NCI-H510A (cell line): ENCODE data around the gene PIEZO1.
A peak's percentile ranks its signal among the peaks of the same experiment; 100 is the strongest.

Source experiments
- DNase-seq: peaks from one replicate; lab custom pipeline; 2025; lab: John Stamatoyannopoulos, UW

Gene PIEZO1

DNA sequence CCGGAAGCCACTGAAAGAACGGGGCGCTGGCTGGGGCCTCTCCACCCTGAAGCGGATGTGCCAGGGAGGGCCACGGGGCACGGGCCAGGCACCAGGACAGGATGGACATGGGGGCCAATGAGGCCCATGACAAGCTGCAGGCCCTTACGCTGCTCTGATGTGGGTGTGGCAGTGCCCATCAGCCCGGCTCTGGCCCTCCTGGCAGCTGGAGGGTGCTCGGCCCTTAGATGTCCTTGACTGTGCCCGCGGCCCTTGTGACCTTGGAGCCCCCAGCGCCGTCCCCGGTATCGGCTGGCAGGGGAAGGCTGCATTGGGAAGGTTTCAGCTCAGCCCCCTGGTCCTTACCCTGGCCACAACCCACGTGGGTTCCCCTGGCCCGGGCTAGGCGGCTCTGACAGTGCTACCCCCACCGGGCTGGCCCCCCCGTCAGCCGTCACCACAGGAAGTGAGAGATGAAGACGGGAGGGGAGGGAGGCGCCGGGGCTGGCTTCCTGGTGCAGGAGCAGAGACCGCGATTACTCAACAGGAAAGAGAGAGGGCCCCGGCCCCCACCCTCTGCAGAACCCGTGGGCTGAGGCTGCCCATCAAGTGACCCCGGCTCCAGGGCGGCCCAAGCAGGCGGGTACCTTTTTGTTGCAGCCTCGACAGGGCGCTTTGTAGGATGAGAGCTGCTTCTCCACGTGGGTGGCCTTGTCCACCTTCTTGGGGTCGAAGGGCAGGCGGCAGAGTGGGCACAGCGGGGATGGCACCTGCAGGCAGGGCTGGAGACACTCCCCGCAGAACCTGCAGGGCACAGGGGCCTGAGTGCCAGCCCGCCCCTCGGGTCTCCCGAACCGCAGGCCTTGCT, 84.2 kb downstream of the PIEZO1 start:
- no peak for DNase-seq

DNA sequence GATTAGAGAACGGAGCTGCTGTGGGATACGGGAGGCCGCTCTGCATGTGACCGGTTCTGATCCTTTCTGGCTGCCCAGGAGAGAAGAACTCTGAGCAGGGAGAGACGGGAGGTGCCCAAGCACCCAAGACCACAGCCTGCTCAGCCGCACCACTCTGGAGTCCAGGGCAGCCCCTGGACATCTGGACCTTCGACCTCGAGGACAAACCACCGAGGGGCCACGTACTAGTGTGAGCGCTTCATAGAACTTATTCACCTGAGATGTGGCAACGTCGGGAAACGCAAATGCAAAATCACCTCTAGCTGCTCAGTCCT, 84.7 kb downstream of the PIEZO1 start:
- no peak for DNase-seq

GRCh38 chr16:88699180-88699579, 85.8 kb downstream of the PIEZO1 start:
- no peak for DNase-seq

GRCh38 chr16:88698646-88699045, 86.4 kb downstream of the PIEZO1 start:
- DNase-seq: no peak

- no peak for DNase-seq
Measured at GRCh38 chr16:88697831-88698615, 87.0 kb downstream of the PIEZO1 start.

GRCh38 chr16:88697116-88697830, 87.7 kb downstream of the PIEZO1 start:
- no peak for DNase-seq

GRCh38 chr16:88696441-88696840, 88.6 kb downstream of the PIEZO1 start:
- DNase-seq: no peak

- DNase-seq: no peak
Measured at GRCh38 chr16:88695753-88696152, 89.3 kb downstream of the PIEZO1 start.

GRCh38 chr16:88695218-88695617, 89.8 kb downstream of the PIEZO1 start:
- DNase-seq: no peak

GRCh38 chr16:88694221-88695087, 90.6 kb downstream of the PIEZO1 start:
- no peak for DNase-seq

DNA sequence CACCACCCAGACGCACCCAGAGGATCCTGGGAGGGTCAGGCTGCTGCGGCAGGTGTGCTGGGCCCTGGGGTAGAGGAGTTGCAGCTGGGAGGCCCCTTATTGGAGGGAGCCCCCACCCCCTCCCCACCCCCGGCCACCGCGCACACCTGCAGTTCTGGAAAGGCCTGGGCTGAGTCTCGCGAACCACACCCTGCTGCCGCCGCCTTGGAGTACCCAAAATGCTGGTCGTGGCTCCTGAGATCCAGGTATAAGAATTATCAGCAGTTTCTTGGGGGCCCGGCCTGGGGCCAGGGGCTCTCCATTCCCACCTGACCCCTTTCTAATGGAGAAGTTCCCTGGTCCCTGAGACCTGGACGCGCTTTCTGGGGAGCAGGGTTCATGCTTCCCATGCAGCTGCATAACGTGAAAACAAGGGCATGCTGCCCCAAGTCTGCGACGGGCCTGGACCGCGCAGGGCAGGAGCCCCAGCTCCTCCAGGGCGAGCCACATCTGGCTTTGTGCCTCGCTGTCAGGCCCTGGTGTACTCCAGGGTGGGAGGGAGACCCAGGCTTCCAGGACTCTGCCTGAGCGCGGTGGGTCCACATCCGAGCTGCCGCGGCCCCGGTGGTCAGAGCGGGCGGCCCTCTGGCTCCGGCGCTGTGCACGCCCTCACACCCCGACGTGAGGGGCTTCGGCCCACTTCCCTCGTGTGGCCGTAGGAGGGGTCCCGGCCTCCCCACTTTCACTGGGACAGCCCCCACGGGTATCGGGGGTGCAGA, 91.4 kb downstream of the PIEZO1 start:
- DNase-seq: no peak

GRCh38 chr16:88692861-88693260, 92.2 kb downstream of the PIEZO1 start:
- DNase-seq: no peak

DNA sequence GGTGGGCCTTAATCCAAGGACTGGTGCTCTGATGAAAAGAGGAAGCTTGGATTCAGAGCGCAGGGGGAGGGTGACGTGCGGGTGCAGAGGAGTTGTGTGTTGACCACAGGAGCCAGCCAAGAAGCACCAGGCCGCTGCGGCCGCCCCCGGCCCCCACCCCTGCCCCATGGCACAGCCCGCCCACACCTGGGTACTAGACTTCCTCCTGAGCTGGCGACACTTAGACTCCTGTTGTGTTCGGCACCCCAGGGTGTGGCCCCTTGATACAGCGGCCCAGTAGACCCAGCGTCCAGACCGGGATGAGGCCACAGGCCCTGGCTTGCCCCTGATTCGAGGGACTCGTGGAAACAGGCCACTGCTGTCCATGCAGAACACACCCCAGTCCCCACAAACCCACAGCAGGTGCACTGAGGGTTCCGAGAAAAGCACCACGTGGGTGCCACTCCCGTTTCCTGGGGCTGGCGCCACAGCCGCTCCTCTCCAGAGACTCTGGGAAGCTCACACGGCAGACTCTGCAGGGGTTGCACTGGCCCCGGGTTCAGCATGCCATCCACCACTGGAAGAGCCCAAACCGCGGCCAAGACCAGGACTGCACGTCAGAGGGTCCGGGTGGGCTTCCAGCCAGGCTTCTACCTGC, 93.0 kb downstream of the PIEZO1 start:
- DNase-seq: no peak

DNA sequence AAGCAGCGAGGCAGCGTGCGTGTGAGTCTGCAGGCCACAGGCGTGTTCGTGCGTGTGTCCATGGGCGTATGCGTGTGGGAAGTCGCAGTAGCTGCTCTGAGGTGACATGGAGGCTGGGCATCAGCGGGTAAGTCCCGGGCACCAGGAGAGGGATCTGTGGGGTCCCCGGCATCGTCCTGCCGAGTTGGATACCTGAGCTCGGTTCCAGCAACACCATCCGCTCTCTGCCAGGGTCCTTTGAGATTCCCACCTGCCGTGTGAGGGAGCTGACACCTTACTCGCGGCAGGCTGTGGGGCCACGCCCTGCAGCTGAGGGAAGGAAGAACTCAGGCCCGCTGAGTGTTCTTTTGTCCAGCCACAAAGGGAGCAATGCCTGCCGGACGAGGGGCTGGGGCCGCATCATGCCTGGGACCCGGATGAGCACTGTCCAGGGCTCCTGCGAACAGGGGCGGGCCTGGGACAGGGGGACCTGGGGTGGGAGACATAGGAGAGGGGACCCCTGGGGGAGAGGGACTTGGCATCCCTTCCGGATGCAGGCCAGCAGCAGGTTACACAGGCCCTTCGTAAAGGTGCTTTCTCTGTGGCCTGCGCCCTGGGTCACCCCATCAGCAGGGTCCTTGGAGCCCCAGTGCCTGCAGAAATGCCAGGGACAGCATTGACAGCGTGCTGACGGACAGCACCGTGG, 93.7 kb downstream of the PIEZO1 start:
- no peak for DNase-seq

GRCh38 chr16:88690341-88691128, 94.5 kb downstream of the PIEZO1 start:
- DNase-seq: no peak

DNA sequence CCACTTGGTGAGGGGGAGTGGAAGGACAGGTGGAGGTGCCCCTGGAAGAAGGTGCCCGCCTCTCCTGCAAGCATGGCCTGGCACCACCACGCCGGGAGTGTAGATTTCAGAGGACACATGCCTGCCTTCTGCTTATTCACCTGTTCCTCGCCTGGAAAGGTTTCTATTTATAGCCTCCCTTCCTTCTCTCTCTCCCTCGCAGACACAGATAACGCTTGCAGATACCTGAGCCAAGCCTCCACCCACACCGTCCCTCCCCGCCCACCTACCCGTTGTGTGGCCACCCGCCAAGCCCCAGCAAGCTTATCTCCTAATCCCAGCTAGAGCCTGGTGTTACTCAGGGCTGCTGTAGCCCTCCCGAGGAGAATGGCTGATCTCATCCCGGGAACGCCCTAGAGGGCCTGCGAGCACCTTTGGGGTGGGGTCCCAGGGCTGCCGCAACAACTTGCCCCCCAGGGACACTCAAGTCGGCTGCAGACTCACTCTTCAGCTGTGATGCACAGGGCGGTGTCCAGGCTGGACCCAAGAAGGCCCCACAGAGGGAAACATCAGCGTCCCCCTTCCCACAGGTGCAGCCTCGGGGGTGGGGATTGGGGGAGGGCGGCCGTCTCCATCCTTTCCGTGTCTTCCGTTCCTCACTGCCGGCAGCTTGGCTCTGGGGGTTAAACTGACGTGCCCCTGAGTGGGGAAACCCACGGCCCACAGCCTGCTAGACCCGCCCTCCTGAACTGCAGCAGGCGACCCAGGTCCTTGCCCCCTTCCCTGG, 96.8 kb downstream of the PIEZO1 start:
- peak; percentile 72 for DNase-seq

DNA sequence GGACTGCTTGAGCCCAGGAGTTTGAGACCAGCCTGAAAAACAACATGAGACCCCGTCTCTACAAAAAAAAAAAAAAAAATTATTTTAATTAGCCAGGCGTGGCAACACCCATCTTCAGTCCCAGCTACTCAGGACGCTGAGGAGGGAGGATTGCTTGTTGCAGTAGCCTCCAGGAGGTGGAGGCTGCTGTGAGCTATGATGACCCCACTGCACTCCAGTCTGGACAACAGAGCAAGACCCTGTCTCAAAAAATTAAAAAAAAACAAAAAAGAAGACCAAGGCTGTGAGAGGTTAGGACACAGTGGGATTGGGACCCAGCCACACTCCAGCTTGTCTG, 97.4 kb downstream of the PIEZO1 start:
- no peak for DNase-seq

DNA sequence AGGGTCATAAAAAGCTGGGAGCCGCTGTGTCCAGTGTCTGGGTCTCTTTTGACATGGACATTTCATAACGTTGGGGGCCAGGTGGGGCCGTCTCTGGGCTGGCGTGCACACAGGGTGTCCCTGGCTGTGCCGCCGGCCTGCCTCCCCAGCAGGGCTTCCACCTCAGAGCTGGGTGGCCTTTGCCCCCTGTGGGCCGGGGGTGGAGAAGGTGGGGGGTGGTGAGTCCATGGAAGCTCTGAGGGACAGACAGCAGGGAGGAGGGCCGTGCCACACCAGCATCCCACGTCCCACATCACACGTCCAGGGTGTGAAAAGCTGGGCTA, 97.8 kb downstream of the PIEZO1 start:
- no peak for DNase-seq
